Measurements from ENCODE around the gene SLC4A1AP.

The SLC4A1AP gene

DNA sequence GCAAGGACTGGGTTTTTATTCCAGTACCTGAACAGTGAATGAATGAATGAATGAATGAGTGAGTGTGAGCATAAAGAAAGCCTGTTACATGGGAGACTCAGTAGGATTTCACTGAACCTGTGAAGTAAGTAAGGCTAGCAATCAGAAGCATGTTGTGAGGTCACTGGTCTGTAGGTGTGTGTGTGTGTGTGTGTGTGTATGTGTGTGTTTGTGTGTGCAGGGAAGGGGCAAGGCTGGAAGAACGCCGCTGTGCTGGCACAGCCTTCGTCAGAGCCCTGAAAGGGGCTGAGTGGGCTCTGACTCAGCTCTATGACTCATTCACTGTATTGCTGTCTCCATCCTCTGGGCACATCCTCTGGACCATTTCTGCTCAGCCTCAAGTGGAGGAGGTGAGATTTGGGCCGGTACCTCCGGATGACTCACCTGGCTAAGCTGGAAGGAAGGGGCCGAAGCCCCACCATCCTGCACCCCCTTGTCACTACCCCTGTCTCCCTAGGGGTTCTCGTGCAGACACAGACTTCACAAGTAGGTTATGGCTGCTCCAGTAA lies 56.4 kb downstream of the SLC4A1AP start:
- peak overlapping the region; percentile 69 for H3K27ac ChIP-seq (ENCODE audit: low read depth, low read length)
- H3K4me1 ChIP-seq (ENCODE audit: control insufficient read depth, insufficient read depth, low read length, unreplicated experiment): peaks cover 42% of the 10 kb centered on the region
- no peaks in the 10 kb centered on the region for H3K36me3 ChIP-seq (ENCODE audit: insufficient read depth, low read length)
- H2AFZ ChIP-seq (ENCODE audit: low read length, unreplicated experiment): no peak overlapping the region
- no peaks in the 10 kb centered on the region for H3K27me3 ChIP-seq (ENCODE audit: insufficient read depth, low read length)
- no peak overlapping the region for H3K4me3 ChIP-seq (ENCODE audit: low read depth, low read length)
- no peaks in the 10 kb centered on the region for H3K79me2 ChIP-seq (ENCODE audit: control insufficient read depth, insufficient read depth, low read length, unreplicated experiment)

DNA sequence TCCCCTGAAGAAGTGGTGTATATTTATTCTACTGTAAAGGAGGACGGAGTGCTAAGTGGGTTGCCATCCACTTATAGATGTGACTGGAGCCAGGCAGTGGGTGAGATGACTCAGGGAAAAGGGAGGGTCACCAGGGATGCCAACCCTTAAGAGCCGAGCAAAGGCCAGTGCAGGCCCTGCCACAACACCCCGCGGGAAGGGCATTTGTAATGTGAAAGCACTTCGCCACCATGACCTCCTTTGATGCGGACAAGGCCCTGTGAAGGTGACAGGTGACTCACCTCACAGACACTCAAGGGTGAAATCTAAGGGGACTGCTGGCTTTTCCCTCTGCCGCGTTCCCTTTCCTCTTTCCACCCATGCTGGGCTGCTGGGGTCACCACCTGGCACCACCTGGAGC lies 57.6 kb downstream of the SLC4A1AP start:
- Histone ChIP-seq H3K4me1 (ENCODE audit: control insufficient read depth, insufficient read depth, low read length, unreplicated experiment) (peaks cover 47% of the 10 kb centered on the region), H3K27ac (ENCODE audit: low read depth, low read length) (peak overlapping the region; percentile 69), H2AFZ (ENCODE audit: low read length, unreplicated experiment) (no peak overlapping the region), H3K27me3 (ENCODE audit: insufficient read depth, low read length) (no peaks in the 10 kb centered on the region), H3K79me2 (ENCODE audit: control insufficient read depth, insufficient read depth, low read length, unreplicated experiment) (no peaks in the 10 kb centered on the region), H3K36me3 (ENCODE audit: insufficient read depth, low read length) (no peaks in the 10 kb centered on the region), H3K4me3 (ENCODE audit: low read depth, low read length) (no peak overlapping the region)

DNA sequence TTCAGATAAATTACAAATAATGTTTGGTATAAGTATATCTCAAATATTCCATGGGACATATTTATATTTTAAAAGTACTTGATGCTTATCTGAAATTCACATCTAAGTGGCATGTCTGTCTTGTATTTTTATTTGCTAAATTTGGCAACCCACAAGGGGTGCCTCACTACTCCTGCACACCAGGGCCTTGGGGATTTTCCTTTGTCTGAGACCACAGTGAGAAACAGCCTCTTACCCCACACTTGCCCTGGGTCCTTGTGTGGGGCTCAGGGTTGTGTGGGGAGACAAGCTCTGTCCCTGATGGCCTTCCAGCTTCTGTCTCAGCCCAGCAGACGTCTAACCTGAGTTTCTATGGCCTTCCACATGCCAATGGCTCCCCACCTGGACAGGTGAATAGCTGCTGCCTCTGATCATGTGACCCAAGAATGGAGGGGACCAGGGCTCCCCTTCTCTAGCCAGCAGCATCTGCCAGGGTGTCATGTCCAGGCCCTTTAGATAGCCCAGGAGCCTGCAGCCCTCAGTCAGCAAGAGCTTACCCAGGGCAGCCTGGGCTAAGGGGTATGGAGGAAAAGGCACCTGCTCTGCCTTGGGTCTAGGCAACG lies 58.3 kb downstream of the SLC4A1AP start:
- H3K79me2 ChIP-seq (ENCODE audit: control insufficient read depth, insufficient read depth, low read length, unreplicated experiment): no peaks in the 10 kb centered on the region
- peaks cover 47% of the 10 kb centered on the region for H3K4me1 ChIP-seq (ENCODE audit: control insufficient read depth, insufficient read depth, low read length, unreplicated experiment)
- H3K27me3 ChIP-seq (ENCODE audit: insufficient read depth, low read length): no peaks in the 10 kb centered on the region
- no peak overlapping the region for H2AFZ ChIP-seq (ENCODE audit: low read length, unreplicated experiment)
- H3K27ac ChIP-seq (ENCODE audit: low read depth, low read length): peak overlapping the region; percentile 69
- H3K4me3 ChIP-seq (ENCODE audit: low read depth, low read length): no peak overlapping the region
- no peaks in the 10 kb centered on the region for H3K36me3 ChIP-seq (ENCODE audit: insufficient read depth, low read length)

DNA sequence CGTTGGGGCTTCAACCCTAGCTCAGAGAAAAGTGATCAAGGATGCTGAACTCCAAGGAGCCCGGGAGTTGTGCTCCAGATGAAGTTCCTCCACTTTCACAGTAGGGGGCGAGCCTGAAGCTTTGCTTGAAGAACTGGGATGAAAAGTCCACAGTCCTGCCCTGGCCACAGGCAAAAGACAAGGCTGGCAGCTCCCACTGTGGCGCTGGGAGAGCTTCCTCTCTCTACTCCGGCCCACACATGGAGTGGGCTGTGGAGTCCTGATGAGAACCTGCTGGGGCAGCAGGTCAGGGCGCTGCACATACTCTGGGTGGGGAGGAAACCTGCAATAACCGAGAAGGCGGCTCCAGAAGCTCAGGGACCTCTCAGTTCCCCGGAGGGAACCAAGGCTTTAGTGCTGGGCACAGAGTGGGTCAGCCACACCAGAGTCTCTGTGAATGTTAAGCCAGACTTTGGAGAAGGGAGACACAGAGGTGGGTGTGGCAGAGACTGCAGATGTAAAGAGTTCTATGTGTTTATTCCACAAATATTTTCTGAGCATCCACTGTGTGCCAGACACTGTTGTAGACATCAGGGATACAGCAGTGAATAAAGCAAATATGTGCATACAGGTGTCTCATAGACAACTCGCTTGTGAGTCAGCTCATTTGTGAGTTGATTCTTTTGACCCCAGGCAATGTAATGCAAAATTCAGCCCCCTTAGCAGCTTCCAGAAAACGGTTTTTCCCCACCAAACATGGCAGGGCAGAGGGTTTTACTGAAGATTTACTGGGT lies 59.9 kb downstream of the SLC4A1AP start:
- Histone ChIP-seq H3K27me3 (ENCODE audit: insufficient read depth, low read length) (no peaks in the 10 kb centered on the region), H3K27ac (ENCODE audit: low read depth, low read length) (peak overlapping the region; percentile 23; the same call in 1 of the 2 replicates), H3K4me3 (ENCODE audit: low read depth, low read length) (no peak overlapping the region), H3K36me3 (ENCODE audit: insufficient read depth, low read length) (no peaks in the 10 kb centered on the region), H3K79me2 (ENCODE audit: control insufficient read depth, insufficient read depth, low read length, unreplicated experiment) (no peaks in the 10 kb centered on the region), H3K4me1 (ENCODE audit: control insufficient read depth, insufficient read depth, low read length, unreplicated experiment) (peaks cover 47% of the 10 kb centered on the region), H2AFZ (ENCODE audit: low read length, unreplicated experiment) (peak overlapping the region; percentile 57)

DNA sequence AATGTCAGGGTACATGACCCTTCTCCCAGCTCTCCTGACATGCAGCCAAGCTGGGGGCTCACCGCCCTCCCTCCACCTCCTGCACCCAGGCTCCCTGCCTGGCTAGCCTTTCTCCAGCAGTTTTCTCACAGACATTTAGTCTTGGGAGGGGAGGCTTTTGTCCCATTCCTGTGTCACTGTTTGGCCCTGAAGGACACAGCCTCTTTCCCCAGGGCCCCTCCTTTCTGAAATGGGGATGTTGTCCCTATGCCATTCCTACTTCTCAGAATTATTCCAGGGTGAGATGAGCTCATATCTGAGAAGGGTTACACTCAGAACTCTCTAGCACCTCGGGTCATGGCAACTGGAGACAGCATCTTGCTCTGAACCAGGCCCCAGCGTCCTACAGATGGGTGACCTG lies 60.5 kb downstream of the SLC4A1AP start:
- H2AFZ ChIP-seq (ENCODE audit: low read length, unreplicated experiment): peak overlapping the region; percentile 39
- peak overlapping the region; percentile 23; the same call in 1 of the 2 replicates for H3K27ac ChIP-seq (ENCODE audit: low read depth, low read length)
- H3K27me3 ChIP-seq (ENCODE audit: insufficient read depth, low read length): no peaks in the 10 kb centered on the region
- H3K36me3 ChIP-seq (ENCODE audit: insufficient read depth, low read length): no peaks in the 10 kb centered on the region
- H3K4me3 ChIP-seq (ENCODE audit: low read depth, low read length): no peak overlapping the region
- no peaks in the 10 kb centered on the region for H3K79me2 ChIP-seq (ENCODE audit: control insufficient read depth, insufficient read depth, low read length, unreplicated experiment)
- peaks cover 54% of the 10 kb centered on the region for H3K4me1 ChIP-seq (ENCODE audit: control insufficient read depth, insufficient read depth, low read length, unreplicated experiment)

DNA sequence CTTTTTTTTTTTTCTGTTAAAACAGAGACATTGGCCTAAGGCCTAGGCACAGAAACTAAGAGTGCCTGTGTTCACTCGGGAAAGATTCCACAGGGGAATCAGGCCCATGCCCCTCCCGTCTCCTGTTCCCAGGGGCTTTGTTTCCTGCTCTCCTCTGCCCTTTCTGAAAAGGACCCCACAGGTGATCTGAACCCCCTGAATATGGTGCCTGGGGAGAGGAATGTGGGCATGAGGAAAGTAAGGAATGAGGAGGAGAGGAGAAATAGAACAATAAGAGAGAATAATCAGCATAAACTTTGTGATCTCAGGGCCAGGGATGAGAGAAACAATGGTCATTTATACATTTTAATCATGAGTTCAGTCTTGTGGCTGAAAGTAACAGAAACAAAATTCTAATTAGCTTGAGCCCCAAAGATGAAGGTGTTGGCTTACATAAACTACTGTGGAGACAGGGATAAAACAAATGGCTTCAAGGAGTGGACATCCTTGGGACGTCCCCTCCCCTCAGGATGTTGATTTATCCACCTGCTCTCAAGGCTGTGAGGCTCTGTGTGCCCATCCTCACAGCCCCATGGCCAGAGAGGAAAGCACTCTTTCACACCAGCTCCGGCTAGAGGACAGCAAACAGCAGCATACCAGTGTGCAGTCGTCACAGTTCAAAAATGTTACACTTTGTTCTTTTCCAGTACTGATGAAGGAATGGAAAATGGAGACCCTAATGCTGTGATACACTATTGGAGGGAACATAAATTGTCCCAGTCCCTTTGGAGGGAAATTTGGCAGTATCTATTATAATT lies 61.4 kb downstream of the SLC4A1AP start:
- Histone ChIP-seq H3K36me3 (ENCODE audit: insufficient read depth, low read length) (no peaks in the 10 kb centered on the region), H3K79me2 (ENCODE audit: control insufficient read depth, insufficient read depth, low read length, unreplicated experiment) (no peaks in the 10 kb centered on the region), H3K4me3 (ENCODE audit: low read depth, low read length) (no peak overlapping the region), H3K27ac (ENCODE audit: low read depth, low read length) (peak overlapping the region; percentile 59), H3K27me3 (ENCODE audit: insufficient read depth, low read length) (no peaks in the 10 kb centered on the region), H3K4me1 (ENCODE audit: control insufficient read depth, insufficient read depth, low read length, unreplicated experiment) (peaks cover 51% of the 10 kb centered on the region), H2AFZ (ENCODE audit: low read length, unreplicated experiment) (peak overlapping the region; percentile 39)

DNA sequence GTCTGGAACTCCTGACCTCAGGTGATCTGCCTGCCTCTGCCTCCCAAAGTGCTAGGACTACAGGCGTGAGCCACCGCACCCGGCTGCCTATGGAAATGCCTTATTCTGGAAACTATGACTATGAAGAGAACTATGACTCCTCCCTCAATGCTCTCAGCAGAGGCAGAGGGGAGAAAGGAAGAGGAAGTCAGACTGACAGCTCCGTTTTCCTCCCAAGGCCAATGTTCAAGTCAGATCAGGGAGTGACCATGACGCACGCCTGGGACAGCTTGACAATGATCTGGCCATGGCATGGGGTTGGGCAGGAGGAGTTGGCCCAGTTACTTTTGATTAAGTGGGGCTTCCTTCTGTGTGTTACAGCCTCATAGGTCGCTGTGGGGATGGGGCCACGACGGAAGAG lies 63.6 kb downstream of the SLC4A1AP start:
- Histone ChIP-seq H3K79me2 (ENCODE audit: control insufficient read depth, insufficient read depth, low read length, unreplicated experiment) (no peaks in the 10 kb centered on the region), H2AFZ (ENCODE audit: low read length, unreplicated experiment) (no peak overlapping the region), H3K4me3 (ENCODE audit: low read depth, low read length) (no peak overlapping the region), H3K27ac (ENCODE audit: low read depth, low read length) (no peak overlapping the region), H3K27me3 (ENCODE audit: insufficient read depth, low read length) (no peaks in the 10 kb centered on the region), H3K4me1 (ENCODE audit: control insufficient read depth, insufficient read depth, low read length, unreplicated experiment) (peaks cover 30% of the 10 kb centered on the region), H3K36me3 (ENCODE audit: insufficient read depth, low read length) (no peaks in the 10 kb centered on the region)

DNA sequence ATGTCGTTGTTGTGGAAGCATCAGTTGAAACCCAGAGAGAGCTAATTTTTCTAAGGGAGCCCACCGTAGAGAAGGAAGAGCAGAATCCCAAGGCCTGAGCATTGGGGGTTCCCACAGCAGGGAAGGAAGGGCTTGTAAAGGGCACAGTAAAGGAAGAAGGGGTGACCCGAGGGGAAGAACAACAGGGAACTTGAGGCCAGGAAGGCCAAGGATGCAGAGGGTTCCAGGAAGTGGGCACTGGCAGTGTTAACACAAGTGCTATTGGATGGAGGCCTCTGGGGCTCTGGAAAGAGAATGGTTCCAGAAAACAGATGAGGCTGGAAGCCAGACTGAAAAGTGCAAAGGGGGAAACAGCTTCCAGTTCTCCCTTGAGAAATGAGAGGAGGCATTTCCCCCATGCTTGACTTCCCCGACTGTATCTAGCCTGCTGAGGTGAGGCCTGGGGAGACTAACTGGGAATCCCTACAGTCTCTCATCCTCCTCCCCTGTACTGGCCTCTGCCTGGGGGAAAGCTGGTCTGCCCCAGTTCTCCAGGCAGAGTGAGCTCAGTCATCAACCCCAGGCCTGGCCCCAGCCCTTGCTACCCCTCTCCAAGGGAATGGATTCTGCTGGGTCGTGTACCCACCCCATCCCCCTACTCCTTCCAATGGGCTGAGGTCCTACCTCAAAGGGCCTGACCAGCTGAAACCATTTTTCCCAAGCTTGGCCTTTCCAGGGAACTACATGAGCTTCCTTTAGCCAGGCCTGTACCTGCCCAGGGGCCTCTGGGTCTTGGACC lies 64.6 kb downstream of the SLC4A1AP start:
- Histone ChIP-seq H3K79me2 (ENCODE audit: control insufficient read depth, insufficient read depth, low read length, unreplicated experiment) (no peaks in the 10 kb centered on the region), H3K27me3 (ENCODE audit: insufficient read depth, low read length) (no peaks in the 10 kb centered on the region), H3K27ac (ENCODE audit: low read depth, low read length) (no peak overlapping the region), H3K4me1 (ENCODE audit: control insufficient read depth, insufficient read depth, low read length, unreplicated experiment) (peaks cover 30% of the 10 kb centered on the region), H3K36me3 (ENCODE audit: insufficient read depth, low read length) (no peaks in the 10 kb centered on the region), H3K4me3 (ENCODE audit: low read depth, low read length) (no peak overlapping the region), H2AFZ (ENCODE audit: low read length, unreplicated experiment) (peak overlapping the region; percentile 23)

DNA sequence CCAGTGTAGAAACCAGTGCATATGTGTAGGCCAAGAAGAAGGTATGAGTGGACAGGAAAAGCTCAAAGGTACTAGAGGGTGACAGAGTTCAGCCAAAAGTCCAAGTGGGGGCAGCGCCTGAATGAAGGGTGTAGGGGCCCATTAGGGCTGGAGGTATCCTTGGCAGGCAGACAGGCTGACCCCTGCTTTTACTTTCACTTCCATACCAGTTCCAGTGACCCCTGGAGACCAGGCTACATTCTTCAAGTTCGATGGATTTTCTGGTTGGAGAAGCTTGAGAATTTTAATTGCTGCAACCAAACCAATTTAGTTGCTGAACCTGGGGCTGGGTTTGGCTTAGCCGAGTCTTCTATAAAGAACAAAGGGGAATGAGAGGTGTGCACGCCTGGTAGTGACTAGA lies 65.5 kb downstream of the SLC4A1AP start:
- Histone ChIP-seq H3K4me1 (ENCODE audit: control insufficient read depth, insufficient read depth, low read length, unreplicated experiment) (peaks cover 21% of the 10 kb centered on the region), H3K79me2 (ENCODE audit: control insufficient read depth, insufficient read depth, low read length, unreplicated experiment) (no peaks in the 10 kb centered on the region), H2AFZ (ENCODE audit: low read length, unreplicated experiment) (peak overlapping the region; percentile 30)

DNA sequence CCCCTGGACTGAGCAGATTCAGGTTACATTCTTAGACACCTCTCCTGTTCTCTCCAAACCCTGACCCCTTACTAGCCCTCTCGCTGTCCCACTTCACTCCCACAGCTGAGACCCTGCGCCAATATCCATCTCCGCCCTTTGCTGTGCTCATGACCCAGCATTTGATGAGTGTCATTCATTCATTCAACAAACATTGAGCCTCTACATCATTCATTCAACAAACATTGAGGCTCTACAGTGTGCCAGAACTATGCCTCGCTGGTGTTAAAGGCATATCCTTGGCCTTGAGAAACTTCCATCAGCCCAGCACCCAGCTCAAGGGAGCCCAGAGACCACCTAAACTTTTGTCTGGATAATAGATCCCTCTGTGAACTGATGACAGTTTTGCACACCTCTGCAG lies 65.9 kb downstream of the SLC4A1AP start:
- Histone ChIP-seq H3K36me3 (ENCODE audit: insufficient read depth, low read length) (no peaks in the 10 kb centered on the region), H2AFZ (ENCODE audit: low read length, unreplicated experiment) (no peak overlapping the region), H3K4me3 (ENCODE audit: low read depth, low read length) (no peak overlapping the region), H3K27ac (ENCODE audit: low read depth, low read length) (no peak overlapping the region), H3K4me1 (ENCODE audit: control insufficient read depth, insufficient read depth, low read length, unreplicated experiment) (peaks cover 19% of the 10 kb centered on the region), H3K27me3 (ENCODE audit: insufficient read depth, low read length) (no peaks in the 10 kb centered on the region), H3K79me2 (ENCODE audit: control insufficient read depth, insufficient read depth, low read length, unreplicated experiment) (no peaks in the 10 kb centered on the region)

More for the DNA sequence above, 65.5 kb downstream of the SLC4A1AP start:
- no peak overlapping the region for H3K27ac ChIP-seq (ENCODE audit: low read depth, low read length)
- no peaks in the 10 kb centered on the region for H3K27me3 ChIP-seq (ENCODE audit: insufficient read depth, low read length)
- H3K36me3 ChIP-seq (ENCODE audit: insufficient read depth, low read length): no peaks in the 10 kb centered on the region
- H3K4me3 ChIP-seq (ENCODE audit: low read depth, low read length): no peak overlapping the region

Measured in ACC112 (cell line).